Measurements from ENCODE around the gene ZMYM4.

The ZMYM4 gene

GRCh38 chr1:35269201-35269988 lies 886 bp downstream of the ZMYM4 start:
- no peak overlapping the region for H3K27ac Mint-ChIP-seq

GRCh38 chr1:35269989-35270289 lies 1.4 kb downstream of the ZMYM4 start:
- Mint-ChIP-seq H3K4me1 (peaks cover 31% of the 10 kb centered on the region), H3K9me3 (peaks cover 22% of the 10 kb centered on the region), H3K27me3 (ENCODE audit: low read depth, poor library complexity) (no peaks in the 10 kb centered on the region), H3K36me3 (ENCODE audit: low read depth) (peaks cover 54% of the 10 kb centered on the region), H3K4me3 (peak overlapping the region; percentile 90), H3K27ac (no peak overlapping the region)
- TF ChIP-seq CTCF (IDR thresholded peaks at IDR 0.05) = no peak
- no peak for DNase-seq

More at GRCh38 chr1:35269201-35269988, 886 bp downstream of the ZMYM4 start:
- peaks cover 50% of the 10 kb centered on the region for H3K36me3 Mint-ChIP-seq (ENCODE audit: low read depth)
- H3K27me3 Mint-ChIP-seq (ENCODE audit: low read depth, poor library complexity) = peaks cover 4% of the 10 kb centered on the region
- H3K4me3 Mint-ChIP-seq = peak overlapping the region; percentile 90
- H3K9me3 Mint-ChIP-seq = peaks cover 22% of the 10 kb centered on the region
- peaks cover 36% of the 10 kb centered on the region for H3K4me1 Mint-ChIP-seq
- DNase-seq = no peak
- no peak for TF ChIP-seq CTCF (IDR thresholded peaks at IDR 0.05)

- Mint-ChIP-seq H3K27me3 (ENCODE audit: low read depth, poor library complexity) (no peaks in the 10 kb centered on the region), H3K27ac (no peak overlapping the region), H3K36me3 (ENCODE audit: low read depth) (peaks cover 54% of the 10 kb centered on the region), H3K4me1 (peaks cover 23% of the 10 kb centered on the region), H3K4me3 (peak overlapping the region; percentile 77), H3K9me3 (peaks cover 22% of the 10 kb centered on the region)
- TF ChIP-seq CTCF (IDR thresholded peaks at IDR 0.05) = no peak
- DNase-seq = no peak
Observed at GRCh38 chr1:35270836-35271235, 2.3 kb downstream of the ZMYM4 start.

- DNase-seq = no peak
- TF ChIP-seq CTCF (IDR thresholded peaks at IDR 0.05) = no peak
- no peak overlapping the region for H3K4me3 Mint-ChIP-seq
- peaks cover 17% of the 10 kb centered on the region for H3K4me1 Mint-ChIP-seq
- H3K27ac Mint-ChIP-seq = no peak overlapping the region
- H3K36me3 Mint-ChIP-seq (ENCODE audit: low read depth) = peaks cover 82% of the 10 kb centered on the region
- peaks cover 35% of the 10 kb centered on the region for H3K9me3 Mint-ChIP-seq
- no peaks in the 10 kb centered on the region for H3K27me3 Mint-ChIP-seq (ENCODE audit: low read depth, poor library complexity)
Observed at GRCh38 chr1:35274197-35274596, 5.7 kb downstream of the ZMYM4 start.

- H3K4me1 Mint-ChIP-seq = no peaks in the 10 kb centered on the region
- DNase-seq = no peak
- no peak for TF ChIP-seq CTCF (IDR thresholded peaks at IDR 0.05)
- H3K36me3 Mint-ChIP-seq (ENCODE audit: low read depth) = peaks cover 89% of the 10 kb centered on the region
- no peak overlapping the region for H3K27ac Mint-ChIP-seq
- H3K9me3 Mint-ChIP-seq = peaks cover 68% of the 10 kb centered on the region
- no peak overlapping the region for H3K4me3 Mint-ChIP-seq
- H3K27me3 Mint-ChIP-seq (ENCODE audit: low read depth, poor library complexity) = no peaks in the 10 kb centered on the region
Observed at GRCh38 chr1:35278886-35279554, 10.5 kb downstream of the ZMYM4 start.

- no peak for DNase-seq
- H3K27me3 Mint-ChIP-seq (ENCODE audit: low read depth, poor library complexity) = no peaks in the 10 kb centered on the region
- H3K4me1 Mint-ChIP-seq = no peaks in the 10 kb centered on the region
- H3K27ac Mint-ChIP-seq = no peak overlapping the region
- peaks cover 73% of the 10 kb centered on the region for H3K9me3 Mint-ChIP-seq
- no peak for TF ChIP-seq CTCF (IDR thresholded peaks at IDR 0.05)
- peaks cover 89% of the 10 kb centered on the region for H3K36me3 Mint-ChIP-seq (ENCODE audit: low read depth)
- no peak overlapping the region for H3K4me3 Mint-ChIP-seq
Observed at GRCh38 chr1:35279555-35279904, 11.0 kb downstream of the ZMYM4 start.
